Measurements from ENCODE around the gene FER1L5. TPM values are rescaled to one million over a fixed set of nuclear protein-coding genes. Genes with fewer than 3 reads are reported as not detected.

The FER1L5 gene
- total RNA-seq, 1 donor from 2014 or later: 0.52 TPM

GRCh38 chr2:96687711-96688640, 45.4 kb downstream of the FER1L5 start:
- H3K36me3 ChIP-seq (ENCODE audit: control insufficient read depth in 3 of 3, insufficient read depth in 3 of 3, low read length in 3 of 3): no peaks in the 10 kb centered on the region
- peaks cover 5 to 7% (median 6%) of the 10 kb centered on the region in 3 donors for H3K4me1 ChIP-seq (ENCODE audit: control insufficient read depth in 3 of 3, insufficient read depth in 3 of 3, low read length in 3 of 3)
- H3K27me3 ChIP-seq (ENCODE audit: control insufficient read depth in 3 of 3, insufficient read depth in 3 of 3, low read length in 3 of 3): peaks cover 9 to 32% (median 12%) of the 10 kb centered on the region in 3 donors
- no peak overlapping the region for H3K4me3 ChIP-seq (ENCODE audit: low read length in 3 of 3)
- H3K27ac ChIP-seq (ENCODE audit: low read depth, low read length): no peak overlapping the region
- H3K9ac ChIP-seq (ENCODE audit: low read depth in 1 of 3, low read length in 3 of 3): no peak overlapping the region
- no peaks in the 10 kb centered on the region for H3K9me3 ChIP-seq (ENCODE audit: control insufficient read depth in 3 of 3, low read length in 3 of 3)

GRCh38 chr2:96688649-96689430, 46.3 kb downstream of the FER1L5 start:
- peaks cover 5 to 7% (median 6%) of the 10 kb centered on the region in 3 donors for H3K4me1 ChIP-seq (ENCODE audit: control insufficient read depth in 3 of 3, insufficient read depth in 3 of 3, low read length in 3 of 3)
- H3K27me3 ChIP-seq (ENCODE audit: control insufficient read depth in 3 of 3, insufficient read depth in 3 of 3, low read length in 3 of 3): peaks cover 9 to 32% (median 10%) of the 10 kb centered on the region in 3 donors
- H3K9me3 ChIP-seq (ENCODE audit: control insufficient read depth in 3 of 3, low read length in 3 of 3): no peaks in the 10 kb centered on the region
- H3K4me3 ChIP-seq (ENCODE audit: low read length in 3 of 3): no peak overlapping the region
- H3K36me3 ChIP-seq (ENCODE audit: control insufficient read depth in 3 of 3, insufficient read depth in 3 of 3, low read length in 3 of 3): no peaks in the 10 kb centered on the region
- H3K27ac ChIP-seq (ENCODE audit: low read depth, low read length): no peak overlapping the region
- no peak overlapping the region for H3K9ac ChIP-seq (ENCODE audit: low read depth in 1 of 3, low read length in 3 of 3)

DNA sequence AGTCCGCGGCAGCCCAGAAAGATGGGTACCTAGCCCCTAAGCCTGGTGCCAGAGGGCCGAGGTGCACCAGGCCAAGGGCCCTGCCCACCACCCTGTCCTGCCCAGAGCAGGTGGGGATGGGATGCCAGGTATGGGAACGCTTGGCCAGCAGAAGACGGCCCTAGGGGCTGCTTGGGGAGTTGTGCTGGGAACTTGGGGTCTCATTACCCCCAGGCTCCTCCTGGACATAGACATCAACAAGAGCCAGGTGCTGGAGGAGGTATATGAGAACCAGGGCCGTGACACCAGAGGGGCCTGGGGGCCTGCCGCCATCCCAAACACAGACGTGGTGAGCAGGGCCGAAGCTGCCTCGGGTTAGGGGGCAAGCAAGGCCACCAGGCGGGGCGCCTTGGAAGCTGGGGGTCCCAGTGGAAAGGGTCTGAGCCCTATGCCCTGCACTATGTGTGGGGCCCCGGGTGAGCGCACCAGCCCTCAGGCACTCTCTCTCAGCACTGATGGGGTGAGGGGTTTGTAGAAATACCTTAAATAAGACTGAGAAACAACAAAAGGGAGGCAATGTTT, 46.9 kb downstream of the FER1L5 start:
- H3K36me3 ChIP-seq (ENCODE audit: control insufficient read depth in 3 of 3, insufficient read depth in 3 of 3, low read length in 3 of 3): no peaks in the 10 kb centered on the region
- no peak overlapping the region for H3K9ac ChIP-seq (ENCODE audit: low read depth in 1 of 3, low read length in 3 of 3)
- H3K27ac ChIP-seq (ENCODE audit: low read depth, low read length): no peak overlapping the region
- peaks cover 5 to 7% (median 6%) of the 10 kb centered on the region in 3 donors for H3K4me1 ChIP-seq (ENCODE audit: control insufficient read depth in 3 of 3, insufficient read depth in 3 of 3, low read length in 3 of 3)
- H3K27me3 ChIP-seq (ENCODE audit: control insufficient read depth in 3 of 3, insufficient read depth in 3 of 3, low read length in 3 of 3): peaks cover 7 to 26% (median 9%) of the 10 kb centered on the region in 3 donors
- H3K9me3 ChIP-seq (ENCODE audit: control insufficient read depth in 3 of 3, low read length in 3 of 3): no peaks in the 10 kb centered on the region
- no peak overlapping the region for H3K4me3 ChIP-seq (ENCODE audit: low read length in 3 of 3)

DNA sequence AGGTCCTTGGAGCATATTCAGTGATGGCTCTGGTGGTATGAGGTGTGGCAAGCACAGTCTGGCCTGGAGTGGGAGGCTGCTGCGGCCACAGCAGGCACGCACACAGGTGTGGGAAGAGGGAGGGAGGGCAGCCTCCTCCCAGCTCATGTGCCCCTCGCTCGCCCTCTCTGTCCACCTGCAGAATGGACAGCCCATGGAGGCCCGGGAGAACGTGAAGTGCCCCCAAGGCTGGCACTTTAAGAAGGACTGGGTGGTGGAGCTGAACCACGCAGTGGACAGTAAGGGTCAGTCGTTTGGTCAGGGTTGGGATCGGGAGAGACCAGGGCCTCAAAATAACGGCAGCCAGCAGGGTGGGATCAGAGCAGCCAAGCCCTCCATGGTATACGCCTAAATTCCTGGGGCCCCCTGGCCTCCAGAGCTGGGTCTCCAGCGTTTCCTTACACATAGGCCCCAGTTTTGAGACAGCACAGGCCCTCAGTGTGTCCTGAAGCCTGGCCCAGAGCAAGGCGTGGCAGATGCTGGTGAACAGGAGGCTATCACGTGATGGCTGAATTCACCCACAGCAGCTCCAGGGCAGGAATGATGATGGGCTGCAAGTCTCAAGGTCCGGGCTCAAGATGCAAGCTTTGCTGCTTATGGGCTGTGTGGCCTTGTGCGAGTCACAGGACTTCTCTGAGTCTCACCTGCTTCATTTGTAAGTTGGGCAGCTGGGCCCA, 47.9 kb downstream of the FER1L5 start:
- Histone ChIP-seq H3K9me3 (ENCODE audit: control insufficient read depth in 3 of 3, low read length in 3 of 3) (no peaks in the 10 kb centered on the region), H3K9ac (ENCODE audit: low read depth in 1 of 3, low read length in 3 of 3) (no peak overlapping the region), H3K4me1 (ENCODE audit: control insufficient read depth in 3 of 3, insufficient read depth in 3 of 3, low read length in 3 of 3) (peaks cover 4 to 6% (median 5%) of the 10 kb centered on the region in 3 donors), H3K36me3 (ENCODE audit: control insufficient read depth in 3 of 3, insufficient read depth in 3 of 3, low read length in 3 of 3) (no peaks in the 10 kb centered on the region), H3K27me3 (ENCODE audit: control insufficient read depth in 3 of 3, insufficient read depth in 3 of 3, low read length in 3 of 3) (peaks cover 7 to 17% (median 7%) of the 10 kb centered on the region in 3 donors), H3K27ac (ENCODE audit: low read depth, low read length) (no peak overlapping the region), H3K4me3 (ENCODE audit: low read length in 3 of 3) (no peak overlapping the region)

DNA sequence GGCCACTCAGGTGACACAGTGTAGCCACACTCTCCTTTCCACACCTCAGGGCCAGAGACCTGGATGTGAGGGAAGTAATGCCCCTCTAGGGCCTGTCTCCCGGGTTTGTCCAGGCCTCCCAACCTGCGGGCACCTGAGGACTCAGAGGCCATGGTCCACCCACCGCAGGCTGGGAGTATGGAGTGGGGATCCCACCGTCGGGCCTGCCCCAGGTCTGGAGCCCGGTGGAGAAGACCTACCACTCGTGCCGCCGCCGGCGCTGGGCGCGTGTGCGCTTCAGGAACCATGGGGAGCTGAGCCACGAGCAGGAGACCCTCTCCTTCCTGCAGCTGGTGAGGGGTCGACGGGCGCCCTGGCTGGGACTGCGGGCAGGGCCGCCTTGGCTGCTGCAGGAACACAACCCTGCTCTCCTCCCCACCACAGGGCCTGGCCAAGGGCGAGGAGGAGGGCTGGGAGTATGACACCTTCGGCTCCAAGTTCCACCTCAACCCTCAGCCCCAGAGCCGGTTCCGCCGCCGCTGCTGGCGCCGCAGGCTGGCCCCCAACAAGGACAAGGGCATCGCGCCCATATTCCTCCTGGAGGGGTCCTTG, 48.6 kb downstream of the FER1L5 start:
- peaks cover under 1 to 11% (median 3%) of the 10 kb centered on the region in 3 donors for H3K27me3 ChIP-seq (ENCODE audit: control insufficient read depth in 3 of 3, insufficient read depth in 3 of 3, low read length in 3 of 3)
- no peaks in the 10 kb centered on the region for H3K9me3 ChIP-seq (ENCODE audit: control insufficient read depth in 3 of 3, low read length in 3 of 3)
- no peak overlapping the region for H3K4me3 ChIP-seq (ENCODE audit: low read length in 3 of 3)
- H3K36me3 ChIP-seq (ENCODE audit: control insufficient read depth in 3 of 3, insufficient read depth in 3 of 3, low read length in 3 of 3): no peaks in the 10 kb centered on the region
- H3K9ac ChIP-seq (ENCODE audit: low read depth in 1 of 3, low read length in 3 of 3): no peak overlapping the region
- peaks cover 0 to under 1% (median 0%) of the 10 kb centered on the region in 3 donors for H3K4me1 ChIP-seq (ENCODE audit: control insufficient read depth in 3 of 3, insufficient read depth in 3 of 3, low read length in 3 of 3)
- H3K27ac ChIP-seq (ENCODE audit: low read depth, low read length): no peak overlapping the region

- peaks cover 0 to 3% (median 0%) of the 10 kb centered on the region in 3 donors for H3K27me3 ChIP-seq (ENCODE audit: control insufficient read depth in 3 of 3, insufficient read depth in 3 of 3, low read length in 3 of 3)
- no peaks in the 10 kb centered on the region for H3K36me3 ChIP-seq (ENCODE audit: control insufficient read depth in 3 of 3, insufficient read depth in 3 of 3, low read length in 3 of 3)
- H3K9me3 ChIP-seq (ENCODE audit: control insufficient read depth in 3 of 3, low read length in 3 of 3): no peaks in the 10 kb centered on the region
- H3K4me1 ChIP-seq (ENCODE audit: control insufficient read depth in 3 of 3, insufficient read depth in 3 of 3, low read length in 3 of 3): no peaks in the 10 kb centered on the region
- no peak overlapping the region for H3K27ac ChIP-seq (ENCODE audit: low read depth, low read length)
- H3K9ac ChIP-seq (ENCODE audit: low read depth in 1 of 3, low read length in 3 of 3): no peak overlapping the region
- H3K4me3 ChIP-seq (ENCODE audit: low read length in 3 of 3): no peak overlapping the region
Measured at GRCh38 chr2:96692094-96692971, 49.8 kb downstream of the FER1L5 start.

DNA sequence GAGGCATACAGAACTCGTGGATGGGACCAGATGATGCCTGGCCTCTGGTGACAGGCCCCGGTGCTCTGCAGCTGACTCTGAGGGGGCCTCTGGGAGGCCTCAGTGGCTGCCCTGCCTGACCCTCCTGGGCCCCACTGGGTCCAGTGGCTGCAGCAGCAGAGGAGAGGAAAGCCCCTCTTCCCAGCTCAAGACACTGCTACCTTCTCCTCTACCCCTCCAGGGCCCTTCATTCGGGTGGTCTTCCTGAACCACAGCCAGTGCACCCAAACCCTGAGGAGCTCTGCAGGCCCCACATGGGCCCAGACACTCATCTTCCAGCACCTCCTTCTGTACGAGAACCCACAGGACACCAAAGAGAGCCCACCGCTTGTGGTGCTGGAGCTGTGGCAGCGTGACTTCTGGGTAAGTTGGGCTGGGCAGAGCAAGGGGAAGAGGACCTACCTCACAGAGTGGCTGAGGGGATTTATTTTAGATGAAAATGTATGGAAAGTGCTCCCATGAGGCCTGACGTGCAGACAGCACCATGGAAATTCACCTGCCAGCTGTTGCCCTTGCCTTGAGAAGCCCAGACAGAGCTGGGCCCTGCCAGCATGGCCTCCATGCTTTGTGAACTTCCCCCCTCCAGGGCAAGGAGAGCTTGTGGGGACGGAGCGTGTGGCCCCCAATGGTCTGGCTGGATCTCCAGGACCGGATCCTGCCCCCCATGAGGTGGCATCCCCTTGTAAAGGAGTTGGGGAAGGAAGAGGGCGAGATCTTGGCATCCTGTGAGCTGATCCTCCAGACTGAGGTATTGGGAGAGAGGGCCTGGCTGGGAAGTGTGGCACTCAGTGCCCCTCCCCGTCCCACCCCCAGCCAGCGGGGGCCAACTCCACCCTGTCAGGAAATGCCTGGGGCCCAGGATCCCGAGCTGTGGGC, 51.0 kb downstream of the FER1L5 start:
- Histone ChIP-seq H3K36me3 (ENCODE audit: control insufficient read depth in 3 of 3, insufficient read depth in 3 of 3, low read length in 3 of 3) (no peaks in the 10 kb centered on the region), H3K9ac (ENCODE audit: low read depth in 1 of 3, low read length in 3 of 3) (no peak overlapping the region), H3K4me3 (ENCODE audit: low read length in 3 of 3) (no peak overlapping the region), H3K27ac (ENCODE audit: low read depth, low read length) (no peak overlapping the region), H3K9me3 (ENCODE audit: control insufficient read depth in 3 of 3, low read length in 3 of 3) (no peaks in the 10 kb centered on the region), H3K27me3 (ENCODE audit: control insufficient read depth in 3 of 3, insufficient read depth in 3 of 3, low read length in 3 of 3) (no peaks in the 10 kb centered on the region), H3K4me1 (ENCODE audit: control insufficient read depth in 3 of 3, insufficient read depth in 3 of 3, low read length in 3 of 3) (no peaks in the 10 kb centered on the region)

GRCh38 chr2:96694279-96694678, 51.7 kb downstream of the FER1L5 start:
- Histone ChIP-seq H3K9me3 (ENCODE audit: control insufficient read depth in 3 of 3, low read length in 3 of 3) (no peaks in the 10 kb centered on the region), H3K27ac (ENCODE audit: low read depth, low read length) (no peak overlapping the region), H3K9ac (ENCODE audit: low read depth in 1 of 3, low read length in 3 of 3) (no peak overlapping the region), H3K36me3 (ENCODE audit: control insufficient read depth in 3 of 3, insufficient read depth in 3 of 3, low read length in 3 of 3) (peaks cover 0 to 6% (median 0%) of the 10 kb centered on the region in 3 donors), H3K4me1 (ENCODE audit: control insufficient read depth in 3 of 3, insufficient read depth in 3 of 3, low read length in 3 of 3) (no peaks in the 10 kb centered on the region), H3K4me3 (ENCODE audit: low read length in 3 of 3) (no peak overlapping the region), H3K27me3 (ENCODE audit: control insufficient read depth in 3 of 3, insufficient read depth in 3 of 3, low read length in 3 of 3) (no peaks in the 10 kb centered on the region)
